PC-3 (cell line): ENCODE data around the gene LRRC45. TPM values are rescaled to one million over a fixed set of nuclear protein-coding genes. Genes with fewer than 3 reads are reported as not detected.

Experiments
- ATAC-seq: fragments of 200-7000 bp; cut with Tn5 transposase; 2 replicates; pipeline ENCODE4 v1.9.1; 2020; ENCODE audit warnings: mild to moderate bottlenecking, moderate library complexity
- BruUV-seq: library from RNA; stranded (reverse); fragments of 400-500 nt; replicated peaks from 2 replicates; lab custom pipeline; 2021; lab: Mats Ljungman, UMichigan
- CTCF ChIA-PET: fragments of 300-600 bp; sonication (Branson Sonifier 250); formaldehyde crosslinking; loops from one replicate; lab custom pipeline; 2022; ENCODE audit warnings: antibody characterized with exemption; lab: Charles Lee
- POLR2A ChIA-PET: fragments of 300-600 bp; sonication (Branson Sonifier 250); formaldehyde crosslinking; loops from one replicate; lab custom pipeline; 2022; ENCODE audit warnings: antibody characterized with exemption; ENCODE audit not compliant: unreplicated experiment; lab: Charles Lee
- DNase-seq: peaks from one replicate; pipeline ENCODE4 v3.0.0-alpha.2; 2015
- H2AFZ ChIP-seq: fragments of 300-600 bp; sonication (generic); 2 replicates; pipeline ENCODE4 v1.6.0; 2016; ENCODE audit warnings: antibody characterized with exemption, low read length
- H3F3A ChIP-seq: fragments of 300-600 bp; sonication (generic); one replicate; pipeline ENCODE4 v1.6.0; 2017; ENCODE audit warnings: antibody characterized with exemption, low read length, control low read depth, mild to moderate bottlenecking; ENCODE audit not compliant: unreplicated experiment
- H3K27ac ChIP-seq: fragments of 300-600 bp; sonication (generic); 2 replicates; pipeline ENCODE4 v1.5.1; 2016; ENCODE audit warnings: mild to moderate bottlenecking, low read length
- H3K27me3 ChIP-seq: fragments of 300-600 bp; sonication (generic); 2 replicates; pipeline ENCODE4 v1.6.1; 2016; ENCODE audit warnings: low read length, mixed read lengths
- H3K36me3 ChIP-seq: fragments of 300-600 bp; sonication (generic); 2 replicates; pipeline ENCODE4 v1.6.1; 2016; ENCODE audit warnings: low read depth, mixed run types, low read length, mixed read lengths
- H3K4me1 ChIP-seq: fragments of 300-600 bp; sonication (generic); 2 replicates; pipeline ENCODE4 v1.5.1; 2016; ENCODE audit warnings: low read length; ENCODE audit not compliant: insufficient read depth
- H3K4me2 ChIP-seq: fragments of 300-600 bp; sonication (generic); 2 replicates; pipeline ENCODE4 v1.6.0; 2016; ENCODE audit warnings: low read length
- H3K4me3 ChIP-seq: fragments of 300-600 bp; sonication (generic); 2 replicates; pipeline ENCODE4 v1.5.1; 2016; ENCODE audit warnings: mild to moderate bottlenecking, low read length, mixed read lengths
- H3K79me2 ChIP-seq: fragments of 300-600 bp; sonication (generic); 2 replicates; pipeline ENCODE4 v1.6.1; 2017; ENCODE audit warnings: low read length, mixed read lengths
- H3K9ac ChIP-seq: fragments of 300-600 bp; sonication (generic); 2 replicates; pipeline ENCODE4 v1.6.0; 2016; ENCODE audit warnings: mild to moderate bottlenecking, low read length
- H3K9me2 ChIP-seq: fragments of 300-600 bp; sonication (generic); replicated peaks from 2 replicates; pipeline ENCODE4 v1.6.1; 2016; ENCODE audit warnings: mixed run types, low read length, mixed read lengths
- H3K9me3 ChIP-seq: fragments of 300-600 bp; sonication (generic); 2 replicates; pipeline ENCODE4 v1.6.1; 2016; ENCODE audit warnings: low read length, mixed read lengths
- H4K20me1 ChIP-seq: fragments of 300-600 bp; sonication (generic); 2 replicates; pipeline ENCODE4 v1.6.1; 2016; ENCODE audit warnings: low read length, mixed read lengths
- CTCF ChIP-seq: fragments of 300-600 bp; sonication (generic); conservative IDR thresholded peaks from 2 replicates; pipeline ENCODE4 v1.5.1; 2017; ENCODE audit warnings: antibody characterized with exemption, low read depth, mild to moderate bottlenecking, low read length
- EZH2 ChIP-seq: fragments of 300-600 bp; sonication (generic); IDR thresholded peaks from one replicate; pipeline ENCODE4 v1.6.1; 2017; ENCODE audit warnings: antibody characterized with exemption, mild to moderate bottlenecking, low read length; ENCODE audit not compliant: unreplicated experiment
- EZH2phosphoT487 ChIP-seq: fragments of 300-600 bp; sonication (generic); IDR thresholded peaks from 2 replicates; pipeline ENCODE4 v1.6.1; 2018; ENCODE audit warnings: mild to moderate bottlenecking, antibody characterized with exemption, low read length, borderline replicate concordance
- intact Hi-C: fragments of 100-400 bp; cut with micrococcal nuclease; formaldehyde crosslinking; loops from 2 replicates; pipeline ENCODE4 v1.9.0; 2023
- total RNA-seq: library from RNA; depleted of rRNA; stranded (reverse); fragments of >200 nt; gene quantifications from 2 replicates; pipeline ENCODE4 v1.2.3, GENCODE V29; 2014

The LRRC45 gene
- total RNA-seq, 1 experiment from 2014 or later, result 71.5 TPM

- peaks cover 43% of the 10 kb centered on the region for H3K79me2 ChIP-seq
- CTCF ChIA-PET, result interaction anchor here (1.5 to 4.8 kb wide), 2 partner anchors 14 to 64 kb away, joined by 10 to 40 read pairs; partner anchors contain the start of gene DCXR
- H3K27me3 ChIP-seq, result no peaks in the 10 kb centered on the region
- no peaks in the 10 kb centered on the region for H3K9me3 ChIP-seq
- H3K4me2 ChIP-seq, result peak overlapping the region; percentile 81
- peaks cover 7% of the 10 kb centered on the region; the same call in 1 of the 2 replicates for H4K20me1 ChIP-seq
- H3K27ac ChIP-seq, result no peak overlapping the region
- no peaks in the 10 kb centered on the region for H3F3A ChIP-seq
- no peaks in the 10 kb centered on the region for H3K9me2 ChIP-seq
- peaks cover 21% of the 10 kb centered on the region; the same call in 1 of the 2 replicates for H3K4me1 ChIP-seq
- POLR2A ChIA-PET, result no interaction called here
- ATAC-seq (peak; percentile 9), DNase-seq (no peak)
- intact Hi-C loops, result no loop called here
- TSS peak; percentile 15 for BruUV-seq
- H3K4me3 ChIP-seq, result peak overlapping the region; percentile 80
- TF ChIP-seq CTCF, result no peak
- H3K36me3 ChIP-seq, result no peaks in the 10 kb centered on the region; the same call in 1 of the 2 replicates
- H3K9ac ChIP-seq, result peak overlapping the region; percentile 72
- peak overlapping the region; percentile 75 for H2AFZ ChIP-seq
Measured at GRCh38 chr17:82023447-82024241, 539 bp downstream of the LRRC45 start.

- BruUV-seq, result no TSS peak
- H3K4me2 ChIP-seq, result peak overlapping the region; percentile 81; the same call in 1 of the 2 replicates
- H3K9me2 ChIP-seq, result no peaks in the 10 kb centered on the region
- peaks cover 21% of the 10 kb centered on the region; the same call in 1 of the 2 replicates for H3K4me1 ChIP-seq
- DNase-seq, result no peak
- no peaks in the 10 kb centered on the region for H3K36me3 ChIP-seq
- H3K9ac ChIP-seq, result no peak overlapping the region
- peaks cover 43% of the 10 kb centered on the region for H3K79me2 ChIP-seq
- no peak overlapping the region for H3K4me3 ChIP-seq
- H4K20me1 ChIP-seq, result peaks cover 7% of the 10 kb centered on the region; the same call in 1 of the 2 replicates
- H2AFZ ChIP-seq, result no peak overlapping the region
- no peak overlapping the region for H3K27ac ChIP-seq
- H3K27me3 ChIP-seq, result no peaks in the 10 kb centered on the region
- ChIA-PET POLR2A (interaction anchor here (0.5 kb wide), 1 partner anchor 133 kb away, joined by 3 read pairs; no protein-coding TSS in a partner anchor), CTCF (no interaction called here)
- no peak for ATAC-seq
- H3K9me3 ChIP-seq, result no peaks in the 10 kb centered on the region
- intact Hi-C loops, result no loop called here
- TF ChIP-seq CTCF (no peak), EZH2phosphoT487 (no peak), EZH2 (no peak)
- no peaks in the 10 kb centered on the region for H3F3A ChIP-seq
Measured at GRCh38 chr17:82024859-82025258, 1.8 kb downstream of the LRRC45 start.
